ENCODE results near the gene CNMD. TPM values are rescaled to one million over a fixed set of nuclear protein-coding genes. Genes with fewer than 3 reads are reported as not detected.

CNMD gene
- total and polyA plus RNA-seq, 2 of the 4 experiments (the other 2 are of a cell fraction): not detected

- TF ChIP-seq NFE2L2 (IDR thresholded peaks at IDR 0.05; ENCODE audit: low read depth, low read length) (no peak), POLR2A (IDR thresholded peaks at IDR 0.05; ENCODE audit: low read depth, low read length) (no peak)
Observed at GRCh38 chr13:52782471-52783448, 43.1 kb upstream of the CNMD start (continued).

DNA sequence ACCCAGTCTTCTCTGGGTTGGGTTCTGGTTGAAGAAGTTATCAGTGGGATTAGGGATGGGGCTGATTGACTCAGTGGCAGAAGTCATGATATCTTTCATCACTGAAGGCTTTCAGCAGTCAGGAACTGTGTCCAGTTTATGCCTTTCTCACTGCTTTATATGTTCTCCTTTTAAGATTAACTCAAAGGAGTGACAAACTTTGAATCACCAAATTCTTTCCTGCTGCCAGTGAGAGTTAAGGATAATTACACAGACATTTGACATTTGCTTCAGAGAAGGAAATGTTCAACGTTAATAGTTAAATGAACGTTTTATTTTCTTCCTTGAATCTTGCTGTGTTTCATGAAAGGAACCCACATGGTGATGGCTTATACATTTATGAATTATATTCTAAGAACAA, 41.0 kb upstream of the CNMD start:
- no CpG with 5 or more reads among the region's 2 CpGs for WGBS, 2 experiments (ENCODE audit: extremely low coverage in 2 of 2, insufficient read length in 1 of 2)
- no peak overlapping the region for H2BK20ac ChIP-seq (ENCODE audit: low read depth, low read length)
- ChIA-PET POLR2A (ENCODE audit: unreplicated experiment) (no interaction called here), CTCF (no interaction called here)
- no peaks in the 10 kb centered on the region for H3K27me3 ChIP-seq (ENCODE audit: control insufficient read depth, insufficient read depth, low read length)
- no peaks in the 10 kb centered on the region for H3K4me1 ChIP-seq (ENCODE audit: control insufficient read depth, insufficient read depth, low read length)
- intact Hi-C loops (cut with micrococcal nuclease): no loop called here
- H3K36me3 ChIP-seq (ENCODE audit: control insufficient read depth, insufficient read depth, low read length): no peaks in the 10 kb centered on the region
- H2BK120ac ChIP-seq (ENCODE audit: low read depth, low read length): no peak overlapping the region
- H2BK15ac ChIP-seq (ENCODE audit: low read depth, low read length): no peak overlapping the region
- no peak overlapping the region for H2AK5ac ChIP-seq (ENCODE audit: low read depth, low read length)
- no peak overlapping the region for H3K27ac ChIP-seq (ENCODE audit: insufficient read depth, low read length)
- no peak overlapping the region for H3K4me3 ChIP-seq (ENCODE audit: insufficient read depth, low read depth, low read length)
- no peaks in the 10 kb centered on the region for H3K9me3 ChIP-seq (ENCODE audit: control insufficient read depth, insufficient read depth, low read length)
- no peak overlapping the region for H3K56ac ChIP-seq (ENCODE audit: extremely low read depth, insufficient read depth, low read length)
- H4K91ac ChIP-seq (ENCODE audit: insufficient read depth, low read depth, low read length): no peak overlapping the region
- no peak overlapping the region for H4K5ac ChIP-seq (ENCODE audit: low read depth, low read length)
- dilution Hi-C loops (cut with HindIII; ENCODE audit: low sequenced_read_pairs, unreplicated experiment): no loop called here
- in situ Hi-C loops (cut with MboI; ENCODE audit: low sequenced_read_pairs): no loop called here
- no peak overlapping the region for H3K4ac ChIP-seq (ENCODE audit: low read depth, low read length)
- no peak overlapping the region for H3K4me2 ChIP-seq (ENCODE audit: low read depth, low read length)
- no peak overlapping the region for H3K18ac ChIP-seq (ENCODE audit: low read depth, low read length)
- H3K9ac ChIP-seq (ENCODE audit: low read depth, low read length): no peak overlapping the region
- no peak overlapping the region for H4K8ac ChIP-seq (ENCODE audit: low read depth in 2 of 2, low read length in 2 of 2)
- H2AK9ac ChIP-seq (replicated peaks; ENCODE audit: low read depth, low read length, poor library complexity): no peak overlapping the region
- ATAC-seq (ENCODE audit: low read depth): no peak
- no peaks in the 10 kb centered on the region for H3K79me1 ChIP-seq (ENCODE audit: low read depth in 1 of 2, low read length in 2 of 2)
- H4K20me1 ChIP-seq (ENCODE audit: insufficient read depth, low read length): no peaks in the 10 kb centered on the region
- no TSS peak for BruUV-seq (replicated peaks)
- H2BK5ac ChIP-seq (ENCODE audit: low read depth, low read length, poor library complexity, severe bottlenecking): no peak overlapping the region
- H3K23ac ChIP-seq (ENCODE audit: low read depth, low read length): no peak overlapping the region
- no peaks in the 10 kb centered on the region for H3K9me1 ChIP-seq (ENCODE audit: insufficient read depth, low read length)
- H3K14ac ChIP-seq (replicated peaks; ENCODE audit: low read depth, low read length): no peak overlapping the region
- no peak overlapping the region for H2AFZ ChIP-seq (replicated peaks; ENCODE audit: low read length, poor library complexity)
- DNase-seq: no peak
- TF ChIP-seq SMC3 (IDR thresholded peaks at IDR 0.05; ENCODE audit: low read depth, low read length) (no peak), MAZ (IDR thresholded peaks at IDR 0.05; ENCODE audit: borderline replicate concordance, low read depth, low read length) (no peak), RAD21 (IDR thresholded peaks at IDR 0.05; ENCODE audit: low read length) (no peak), CHD1 (IDR thresholded peaks at IDR 0.05; ENCODE audit: low read depth, low read length) (no peak), CEBPB (IDR thresholded peaks at IDR 0.05; ENCODE audit: low read depth, low read length) (no peak), MAFK (IDR thresholded peaks at IDR 0.05; ENCODE audit: low read depth, low read length) (no peak), NFE2L2 (IDR thresholded peaks at IDR 0.05; ENCODE audit: low read depth, low read length) (no peak), BHLHE40 (IDR thresholded peaks at IDR 0.05; ENCODE audit: low read depth, low read length) (no peak), MXI1 (IDR thresholded peaks at IDR 0.05; ENCODE audit: borderline replicate concordance, low read depth, low read length) (no peak), POLR2A (IDR thresholded peaks at IDR 0.05; ENCODE audit: low read depth, low read length) (no peak)
- TF ChIP-seq, protein P1, sequence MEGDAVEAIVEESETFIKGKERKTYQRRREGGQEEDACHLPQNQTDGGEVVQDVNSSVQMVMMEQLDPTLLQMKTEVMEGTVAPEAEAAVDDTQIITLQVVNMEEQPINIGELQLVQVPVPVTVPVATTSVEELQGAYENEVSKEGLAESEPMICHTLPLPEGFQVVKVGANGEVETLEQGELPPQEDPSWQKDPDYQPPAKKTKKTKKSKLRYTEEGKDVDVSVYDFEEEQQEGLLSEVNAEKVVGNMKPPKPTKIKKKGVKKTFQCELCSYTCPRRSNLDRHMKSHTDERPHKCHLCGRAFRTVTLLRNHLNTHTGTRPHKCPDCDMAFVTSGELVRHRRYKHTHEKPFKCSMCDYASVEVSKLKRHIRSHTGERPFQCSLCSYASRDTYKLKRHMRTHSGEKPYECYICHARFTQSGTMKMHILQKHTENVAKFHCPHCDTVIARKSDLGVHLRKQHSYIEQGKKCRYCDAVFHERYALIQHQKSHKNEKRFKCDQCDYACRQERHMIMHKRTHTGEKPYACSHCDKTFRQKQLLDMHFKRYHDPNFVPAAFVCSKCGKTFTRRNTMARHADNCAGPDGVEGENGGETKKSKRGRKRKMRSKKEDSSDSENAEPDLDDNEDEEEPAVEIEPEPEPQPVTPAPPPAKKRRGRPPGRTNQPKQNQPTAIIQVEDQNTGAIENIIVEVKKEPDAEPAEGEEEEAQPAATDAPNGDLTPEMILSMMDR (conservative IDR thresholded peaks at IDR 0.05; ENCODE audit: low read depth, low read length): no peak
- TF ChIP-seq, protein P2, sequence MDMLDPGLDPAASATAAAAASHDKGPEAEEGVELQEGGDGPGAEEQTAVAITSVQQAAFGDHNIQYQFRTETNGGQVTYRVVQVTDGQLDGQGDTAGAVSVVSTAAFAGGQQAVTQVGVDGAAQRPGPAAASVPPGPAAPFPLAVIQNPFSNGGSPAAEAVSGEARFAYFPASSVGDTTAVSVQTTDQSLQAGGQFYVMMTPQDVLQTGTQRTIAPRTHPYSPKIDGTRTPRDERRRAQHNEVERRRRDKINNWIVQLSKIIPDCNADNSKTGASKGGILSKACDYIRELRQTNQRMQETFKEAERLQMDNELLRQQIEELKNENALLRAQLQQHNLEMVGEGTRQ (IDR thresholded peaks at IDR 0.05; ENCODE audit: low read depth, low read length): no peak
